GM13977 (cell line): ENCODE results near the gene SLC16A14.
A peak's percentile ranks its signal among the peaks of the same experiment; 100 is the strongest.

Experiments
- DNase-seq: peaks from one replicate; pipeline ENCODE4 v3.0.0; 2012; ENCODE audit warnings: low spot score
- in situ Hi-C: fragments of 300-500 bp; cut with MboI; formaldehyde crosslinking; loops from one replicate; pipeline ENCODE4 v1.12.0; 2022; ENCODE audit warnings: low sequenced_read_pairs, low pct_unique_long_range_greater_than_20kb, mixed read lengths, inconsistent platforms; ENCODE audit not compliant: unreplicated experiment
- TF ChIP-seq, protein P1 (sequence below): IDR thresholded peaks from 2 replicates; pipeline ENCODE4 v1.5.1; 2012; ENCODE audit warnings: mild to moderate bottlenecking, control low read depth; ENCODE audit not compliant: insufficient read depth; ENCODE audit errors: extremely low read depth, missing control alignments

Gene SLC16A14

DNA sequence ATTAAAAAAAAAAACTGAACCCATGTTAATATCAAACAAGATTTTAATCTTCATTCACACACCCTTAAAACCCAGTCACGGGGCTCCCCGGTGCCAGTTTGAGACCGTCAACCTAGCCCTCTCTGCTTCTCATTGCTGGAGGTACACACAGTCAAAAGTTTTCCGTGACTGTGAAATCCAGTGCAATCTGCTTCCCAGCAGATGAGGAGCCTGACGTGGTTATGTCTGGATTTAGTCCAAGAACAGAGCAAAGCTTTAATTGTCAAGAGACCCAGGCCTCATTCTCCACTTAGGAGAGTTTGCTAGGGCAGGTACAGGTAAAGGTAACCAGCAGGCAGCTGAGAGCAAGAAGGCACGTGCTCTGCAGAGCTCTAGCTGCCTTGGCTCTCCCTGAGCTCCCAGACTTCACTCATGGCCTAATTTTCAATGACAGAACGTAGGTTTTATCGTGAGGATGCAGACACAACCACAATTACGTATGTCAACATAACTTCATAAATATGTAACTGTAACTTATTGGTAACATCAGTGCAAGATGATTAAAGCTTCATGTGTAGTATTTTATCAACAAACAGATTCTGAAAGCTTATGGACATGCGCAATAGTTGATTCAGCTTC lies 56.3 kb downstream of the SLC16A14 start:
- TF ChIP-seq, protein P1, sequence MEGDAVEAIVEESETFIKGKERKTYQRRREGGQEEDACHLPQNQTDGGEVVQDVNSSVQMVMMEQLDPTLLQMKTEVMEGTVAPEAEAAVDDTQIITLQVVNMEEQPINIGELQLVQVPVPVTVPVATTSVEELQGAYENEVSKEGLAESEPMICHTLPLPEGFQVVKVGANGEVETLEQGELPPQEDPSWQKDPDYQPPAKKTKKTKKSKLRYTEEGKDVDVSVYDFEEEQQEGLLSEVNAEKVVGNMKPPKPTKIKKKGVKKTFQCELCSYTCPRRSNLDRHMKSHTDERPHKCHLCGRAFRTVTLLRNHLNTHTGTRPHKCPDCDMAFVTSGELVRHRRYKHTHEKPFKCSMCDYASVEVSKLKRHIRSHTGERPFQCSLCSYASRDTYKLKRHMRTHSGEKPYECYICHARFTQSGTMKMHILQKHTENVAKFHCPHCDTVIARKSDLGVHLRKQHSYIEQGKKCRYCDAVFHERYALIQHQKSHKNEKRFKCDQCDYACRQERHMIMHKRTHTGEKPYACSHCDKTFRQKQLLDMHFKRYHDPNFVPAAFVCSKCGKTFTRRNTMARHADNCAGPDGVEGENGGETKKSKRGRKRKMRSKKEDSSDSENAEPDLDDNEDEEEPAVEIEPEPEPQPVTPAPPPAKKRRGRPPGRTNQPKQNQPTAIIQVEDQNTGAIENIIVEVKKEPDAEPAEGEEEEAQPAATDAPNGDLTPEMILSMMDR, result no peak
- DNase-seq, result no peak
- in situ Hi-C loops, result loop anchor here (25.0 kb wide), 2 partner anchors 600 to 800 kb away; no protein-coding TSS in a partner anchor

DNA sequence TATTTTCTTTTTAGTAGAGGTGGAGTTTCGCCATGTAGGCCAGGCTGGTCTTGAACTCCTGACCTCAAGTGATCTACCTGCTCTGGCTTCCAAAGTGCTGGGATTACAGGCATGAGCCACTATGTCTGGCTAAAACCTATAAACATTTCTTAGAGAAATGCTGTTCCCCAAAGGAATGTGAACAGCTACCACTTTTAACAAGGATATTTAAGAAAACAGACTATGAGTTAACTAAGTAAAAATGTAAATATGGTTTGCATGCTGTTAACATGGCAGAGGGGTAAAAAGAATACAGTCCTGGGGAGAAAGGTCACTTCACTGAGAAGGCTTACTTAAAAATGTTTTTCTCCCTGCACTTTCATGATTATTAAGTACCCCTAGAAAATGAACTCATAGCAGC lies 57.1 kb downstream of the SLC16A14 start:
- no peak for DNase-seq

DNA sequence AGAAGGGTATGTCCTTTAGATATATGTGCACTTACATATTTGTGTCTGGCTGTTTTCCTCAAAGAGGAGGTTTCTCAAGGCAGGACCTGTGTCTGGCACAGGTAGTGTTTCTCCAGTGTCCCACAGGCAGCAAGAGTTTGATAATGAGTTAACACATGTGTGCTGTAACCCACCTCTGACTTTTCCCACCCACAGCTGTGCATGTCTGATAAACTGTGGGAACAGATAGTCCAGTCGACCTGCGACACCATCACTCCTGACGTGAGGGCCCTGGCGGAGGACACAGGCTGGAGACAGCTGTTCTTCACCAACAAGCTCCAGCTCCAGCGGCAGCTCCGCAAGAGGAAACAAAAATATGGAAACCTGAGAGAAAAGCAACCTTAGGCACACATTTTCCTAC lies 58.2 kb downstream of the SLC16A14 start:
- in situ Hi-C loops, result loop anchor here (25.0 kb wide), 2 partner anchors 602 to 802 kb away; no protein-coding TSS in a partner anchor
- TF ChIP-seq, protein P1, result no peak
- DNase-seq, result no peak

More for the DNA sequence above, 57.1 kb downstream of the SLC16A14 start:
- TF ChIP-seq, protein P1, result no peak
- in situ Hi-C loops, result loop anchor here (25.0 kb wide), 2 partner anchors 601 to 801 kb away; no protein-coding TSS in a partner anchor

DNA sequence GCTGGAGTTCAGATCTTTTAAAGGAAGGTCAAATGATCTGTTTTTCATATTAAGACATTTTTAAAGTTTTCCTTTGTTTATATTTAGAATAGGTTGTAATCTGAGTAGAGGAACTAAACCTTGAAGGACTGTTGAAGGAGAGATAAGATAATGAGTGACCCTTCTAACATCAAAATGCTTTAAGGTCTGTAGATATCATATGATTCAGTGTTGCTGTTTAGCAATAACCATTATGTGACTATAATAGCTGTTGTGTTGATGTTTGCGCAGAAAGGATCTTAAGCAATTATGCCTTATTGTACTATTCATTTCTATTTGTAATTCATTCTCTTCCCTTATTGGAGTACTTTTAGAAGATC lies 60.0 kb downstream of the SLC16A14 start:
- TF ChIP-seq, protein P1, result no peak
- in situ Hi-C loops, result loop anchor here (25.0 kb wide), 2 partner anchors 604 to 804 kb away; no protein-coding TSS in a partner anchor

DNA sequence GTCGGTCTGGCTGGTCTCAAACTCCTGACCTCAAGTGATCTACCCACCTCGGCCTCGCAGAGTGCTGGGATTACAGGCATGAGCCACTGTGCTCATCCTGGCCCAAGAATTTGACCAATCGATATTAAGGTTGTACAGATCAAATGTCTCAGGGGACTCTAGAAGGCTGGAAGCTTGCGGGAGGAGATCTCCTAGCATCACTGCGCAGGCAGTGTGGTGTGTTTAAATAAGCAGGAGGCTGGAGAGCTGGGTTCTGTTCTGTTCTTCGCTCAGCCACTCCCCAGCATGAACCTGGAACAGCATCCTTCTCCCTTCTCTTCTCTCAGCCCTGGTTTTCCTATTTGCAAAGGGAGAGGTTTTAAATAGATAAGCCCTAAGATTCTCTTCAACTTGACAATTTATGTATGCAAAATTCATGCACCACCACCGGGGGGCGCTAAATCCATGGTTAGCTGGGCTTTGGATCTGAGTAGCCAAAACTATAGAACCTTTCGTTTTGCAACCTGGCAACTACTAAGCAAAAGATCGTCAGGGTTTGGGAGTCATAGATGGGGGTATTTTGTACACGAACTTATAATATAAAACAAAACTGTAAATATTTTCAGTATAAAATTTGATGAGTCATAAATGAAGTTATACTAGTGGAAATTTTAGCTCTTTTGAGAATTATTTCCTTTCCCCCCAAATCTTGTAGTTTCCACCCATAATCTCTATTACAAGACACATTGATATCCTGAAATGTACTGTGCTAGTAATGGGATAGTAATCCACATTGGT lies 60.6 kb downstream of the SLC16A14 start:
- TF ChIP-seq, protein P1, result peak; percentile 78
- DNase-seq, result peak; percentile 61
- in situ Hi-C loops, result loop anchor here (25.0 kb wide), 2 partner anchors 604 to 804 kb away; no protein-coding TSS in a partner anchor

More for the DNA sequence above, 60.0 kb downstream of the SLC16A14 start:
- DNase-seq, result no peak

GRCh38 chr2:230000118-230000841 lies 68.4 kb downstream of the SLC16A14 start:
- DNase-seq, result peak; percentile 66
- in situ Hi-C loops, result loop anchor here (25.0 kb wide), 2 partner anchors 612 to 812 kb away; no protein-coding TSS in a partner anchor
- TF ChIP-seq, protein P1, result no peak
